ENCODE results near the gene SLC26A3. TPM values are rescaled to one million over a fixed set of nuclear protein-coding genes. Genes with fewer than 3 reads are reported as not detected.

Gene SLC26A3
- total and polyA plus RNA-seq, 3 donors from 2014 or later = 1.1 to 1.3 TPM; not detected in 1

DNA sequence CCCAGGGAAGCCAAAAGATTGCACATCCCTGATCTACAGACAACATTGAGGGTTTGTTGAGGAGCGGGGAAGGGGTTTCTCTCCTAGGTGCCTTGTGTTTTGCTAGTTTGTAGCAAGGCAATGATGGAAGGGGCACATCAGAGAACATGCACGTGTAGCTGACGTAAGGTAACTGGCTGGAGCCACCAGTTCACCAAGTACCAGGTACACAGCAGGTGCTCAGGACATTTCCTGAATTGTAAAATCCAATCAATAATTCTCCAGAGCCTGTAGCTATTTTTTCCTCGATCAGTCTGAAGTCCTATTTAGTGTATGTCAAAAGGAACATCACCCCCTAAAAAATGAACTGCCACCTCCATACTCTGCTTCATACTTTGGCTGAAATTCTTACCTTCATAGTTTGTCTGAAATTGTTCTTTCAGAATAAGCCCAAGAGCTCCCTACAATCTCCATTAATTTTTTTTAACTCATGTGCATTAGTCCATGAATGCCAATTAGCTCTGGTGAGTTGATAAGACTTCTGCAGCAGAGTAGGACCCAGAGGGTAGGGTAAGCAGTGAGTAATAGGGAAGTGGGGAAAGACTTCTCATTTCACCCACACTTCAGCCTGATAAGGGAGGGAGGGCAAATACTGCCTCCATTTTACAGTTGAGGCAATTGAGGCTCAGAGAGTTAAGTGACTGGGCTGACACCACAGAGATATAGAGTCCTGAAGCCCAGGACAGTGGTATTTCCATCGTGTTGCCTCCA, 36.0 kb upstream of the SLC26A3 start:
- H3K27me3 ChIP-seq = no peaks in the 10 kb centered on the region
- intact Hi-C loops (cut with DNase I; ENCODE audit: low total_unique reads) = no loop called here
- WGBS, 2 donors = 87 to 94% methylated on average over 5 of the region's 5 CpGs

DNA sequence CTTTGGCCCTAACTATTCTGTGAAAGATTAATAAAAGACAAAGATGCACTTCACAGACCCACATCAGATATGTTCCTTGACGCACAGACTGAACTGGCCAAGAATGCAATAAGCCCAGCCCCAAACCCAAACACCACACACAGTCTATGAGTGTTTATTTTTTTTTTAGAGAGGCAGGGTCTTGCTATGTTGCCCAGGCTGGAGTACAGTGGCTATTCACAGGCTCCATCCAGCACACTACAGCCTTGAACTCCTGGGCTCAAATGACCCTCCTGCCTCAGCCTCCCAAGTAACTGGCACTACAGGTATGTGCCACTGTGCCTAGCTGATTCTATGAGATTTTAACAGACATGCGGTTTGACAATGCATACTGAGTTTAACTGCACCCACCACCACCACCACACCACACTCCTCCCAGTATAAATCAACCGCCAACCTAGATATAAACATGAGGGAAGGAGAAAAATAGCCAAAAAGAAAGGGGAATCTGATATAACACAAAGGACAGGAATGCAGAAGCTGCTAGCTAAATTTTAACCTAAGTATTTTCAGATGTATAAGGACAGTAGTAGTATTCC, 35.1 kb upstream of the SLC26A3 start:
- TF ChIP-seq, protein P1, sequence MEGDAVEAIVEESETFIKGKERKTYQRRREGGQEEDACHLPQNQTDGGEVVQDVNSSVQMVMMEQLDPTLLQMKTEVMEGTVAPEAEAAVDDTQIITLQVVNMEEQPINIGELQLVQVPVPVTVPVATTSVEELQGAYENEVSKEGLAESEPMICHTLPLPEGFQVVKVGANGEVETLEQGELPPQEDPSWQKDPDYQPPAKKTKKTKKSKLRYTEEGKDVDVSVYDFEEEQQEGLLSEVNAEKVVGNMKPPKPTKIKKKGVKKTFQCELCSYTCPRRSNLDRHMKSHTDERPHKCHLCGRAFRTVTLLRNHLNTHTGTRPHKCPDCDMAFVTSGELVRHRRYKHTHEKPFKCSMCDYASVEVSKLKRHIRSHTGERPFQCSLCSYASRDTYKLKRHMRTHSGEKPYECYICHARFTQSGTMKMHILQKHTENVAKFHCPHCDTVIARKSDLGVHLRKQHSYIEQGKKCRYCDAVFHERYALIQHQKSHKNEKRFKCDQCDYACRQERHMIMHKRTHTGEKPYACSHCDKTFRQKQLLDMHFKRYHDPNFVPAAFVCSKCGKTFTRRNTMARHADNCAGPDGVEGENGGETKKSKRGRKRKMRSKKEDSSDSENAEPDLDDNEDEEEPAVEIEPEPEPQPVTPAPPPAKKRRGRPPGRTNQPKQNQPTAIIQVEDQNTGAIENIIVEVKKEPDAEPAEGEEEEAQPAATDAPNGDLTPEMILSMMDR (IDR thresholded peaks at IDR 0.05) = no peak
- no peak for TF ChIP-seq POLR2A (IDR thresholded peaks at IDR 0.05)
- Histone ChIP-seq H3K27me3 (no peaks in the 10 kb centered on the region), H3K4me1 (no peaks in the 10 kb centered on the region), H3K27ac (no peak overlapping the region), H3K36me3 (ENCODE audit: low read depth, missing control alignments) (no peaks in the 10 kb centered on the region), H3K9me3 (no peaks in the 10 kb centered on the region), H3K4me3 (no peak overlapping the region)
- DNase-seq = no peak
- intact Hi-C loops (cut with DNase I; ENCODE audit: low total_unique reads) = no loop called here
- 85 to 92% methylated on average over 3 of the region's 3 CpGs for WGBS, 2 donors

More for the DNA sequence above, 36.0 kb upstream of the SLC26A3 start:
- TF ChIP-seq, protein P1 (IDR thresholded peaks at IDR 0.05) = no peak
- TF ChIP-seq POLR2A (IDR thresholded peaks at IDR 0.05) = no peak
- no peak for DNase-seq
- Histone ChIP-seq H3K36me3 (ENCODE audit: low read depth, missing control alignments) (no peaks in the 10 kb centered on the region), H3K4me1 (no peaks in the 10 kb centered on the region), H3K27ac (no peak overlapping the region), H3K9me3 (no peaks in the 10 kb centered on the region), H3K4me3 (no peak overlapping the region)

DNA sequence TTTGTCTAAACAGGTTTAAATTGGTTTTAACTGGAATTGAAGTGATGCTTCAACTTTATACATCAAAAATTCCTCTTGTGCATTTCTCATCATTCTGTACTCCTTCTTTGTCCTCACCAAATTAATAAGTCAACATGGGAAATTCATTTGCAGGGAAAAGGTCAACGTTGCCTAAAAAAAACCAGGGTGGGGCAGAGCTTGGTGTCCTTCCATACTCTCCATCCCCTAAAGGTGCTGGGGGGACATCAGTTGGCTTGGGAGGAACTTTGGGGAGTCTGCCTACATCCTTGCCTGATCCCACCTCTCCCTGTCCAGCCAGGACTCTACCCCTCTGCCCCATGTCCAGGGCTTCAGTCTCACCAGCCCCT, 34.1 kb upstream of the SLC26A3 start:
- Histone ChIP-seq H3K27ac (no peak overlapping the region), H3K27me3 (no peaks in the 10 kb centered on the region), H3K36me3 (ENCODE audit: low read depth, missing control alignments) (no peaks in the 10 kb centered on the region), H3K4me1 (no peaks in the 10 kb centered on the region), H3K9me3 (no peaks in the 10 kb centered on the region), H3K4me3 (no peak overlapping the region)
- 86 to 88% methylated on average over 1 of the region's 1 CpG for WGBS, 2 donors
- TF ChIP-seq POLR2A (IDR thresholded peaks at IDR 0.05) = no peak
- TF ChIP-seq, protein P1 (IDR thresholded peaks at IDR 0.05) = no peak
- DNase-seq = no peak
- intact Hi-C loops (cut with DNase I; ENCODE audit: low total_unique reads) = no loop called here

DNA sequence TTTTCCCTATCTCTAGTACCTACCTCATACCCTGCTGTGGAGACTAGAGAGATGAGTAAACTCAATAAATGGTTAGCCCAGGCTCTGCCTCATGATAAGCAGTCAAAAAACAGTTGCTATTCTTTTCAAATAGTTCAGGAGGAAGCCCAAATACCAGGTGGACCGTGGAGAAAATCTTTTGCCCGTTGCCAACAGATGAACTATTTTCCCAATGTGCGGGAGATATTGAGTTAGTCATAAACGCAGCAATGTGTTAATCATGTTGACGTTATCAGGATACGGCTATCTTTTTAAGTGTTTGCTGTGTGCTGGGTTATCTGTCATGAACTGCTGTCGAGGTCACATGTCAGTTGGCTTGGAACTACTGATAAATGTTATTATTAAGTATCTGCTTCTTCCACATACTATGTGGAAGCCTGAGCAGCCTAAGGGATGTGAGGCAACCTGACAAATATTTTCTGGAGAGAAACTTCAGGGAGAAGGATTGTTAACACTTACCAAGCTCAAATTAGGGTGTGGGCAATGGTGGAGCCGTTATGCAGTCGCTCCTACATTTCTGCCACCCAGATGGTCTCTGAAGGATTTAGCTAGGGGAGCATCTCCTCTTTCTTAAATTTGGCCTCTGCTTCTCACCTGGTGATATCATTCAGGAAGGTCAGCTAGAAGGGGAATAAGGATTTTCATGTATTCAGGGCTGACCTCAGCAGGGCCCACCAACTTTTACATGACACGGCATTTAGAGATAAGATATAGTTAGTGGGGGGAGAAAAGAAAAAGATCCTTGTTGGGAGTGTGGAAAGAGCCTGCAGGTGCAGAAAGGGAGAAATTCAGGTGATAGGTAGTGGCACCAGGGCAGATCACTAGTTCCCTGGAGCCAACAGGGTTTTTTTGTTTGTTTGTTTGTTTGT, 33.5 kb upstream of the SLC26A3 start:
- H3K9me3 ChIP-seq = no peaks in the 10 kb centered on the region
- H3K27me3 ChIP-seq = no peaks in the 10 kb centered on the region
- H3K36me3 ChIP-seq (ENCODE audit: low read depth, missing control alignments) = no peaks in the 10 kb centered on the region
- no peak for DNase-seq
- H3K27ac ChIP-seq = no peak overlapping the region
- intact Hi-C loops (cut with DNase I; ENCODE audit: low total_unique reads) = no loop called here
- TF ChIP-seq, protein P1 (IDR thresholded peaks at IDR 0.05) = no peak
- TF ChIP-seq POLR2A (IDR thresholded peaks at IDR 0.05) = no peak
- WGBS, 2 donors = 33 to 37% methylated on average over 10 of the region's 10 CpGs
- no peak overlapping the region for H3K4me3 ChIP-seq
- H3K4me1 ChIP-seq = no peaks in the 10 kb centered on the region

Data from testis (tissue), 3 donors.